OCI-LY3 (cell line): Measurements from ENCODE around the gene TAS1R2.

Experiments used
- H2AFZ ChIP-seq: fragments of 200-600, 300-600 bp; shearing (Covaris generic); 2 replicates; pipeline ENCODE4 v1.6.0; 2014; ENCODE audit warnings: antibody characterized with exemption, low read depth, low read length
- H3K27ac ChIP-seq: fragments of 200-600, 300-600 bp; sonication (generic); 2 replicates; pipeline ENCODE4 v1.5.1; 2014; ENCODE audit warnings: mild to moderate bottlenecking, low read length, moderate library complexity, mixed read lengths
- H3K27me3 ChIP-seq: fragments of 200-600, 300-600 bp; sonication (generic); 2 replicates; pipeline ENCODE4 v1.6.1; 2014; ENCODE audit warnings: low read depth, low read length, mixed read lengths
- H3K36me3 ChIP-seq: fragments of 200-600, 300-600 bp; sonication (generic); replicated peaks from 2 replicates; pipeline ENCODE3; 2014; ENCODE audit warnings: low read depth, low read length, mixed read lengths
- H3K4me1 ChIP-seq: fragments of 300-600, 200-600 bp; sonication (generic); 2 replicates; pipeline ENCODE4 v1.6.1; 2014; ENCODE audit warnings: low read length, mixed read lengths
- H3K4me2 ChIP-seq: fragments of 200-600, 300-600 bp; sonication (generic); 2 replicates; pipeline ENCODE4 v1.6.1; 2014; ENCODE audit warnings: low read length, mixed read lengths
- H3K4me3 ChIP-seq: fragments of 300-600, 200-600 bp; sonication (generic); 2 replicates; pipeline ENCODE4 v1.5.1; 2014; ENCODE audit warnings: antibody characterized with exemption, mild to moderate bottlenecking, low read length, moderate library complexity
- H3K79me2 ChIP-seq: fragments of 300-600, 200-600 bp; shearing (Covaris generic); 2 replicates; pipeline ENCODE4 v1.6.1; 2014; ENCODE audit warnings: mild to moderate bottlenecking, low read length, mixed read lengths
- H3K9ac ChIP-seq: fragments of 300-600, 200-600 bp; shearing (Covaris generic); 2 replicates; pipeline ENCODE4 v1.6.0; 2014; ENCODE audit warnings: mild to moderate bottlenecking, low read length, moderate library complexity
- H3K9me3 ChIP-seq: fragments of 200-600, 300-600 bp; shearing (Covaris generic); 2 replicates; pipeline ENCODE4 v1.6.1; 2014; ENCODE audit warnings: low read length, mixed read lengths; ENCODE audit not compliant: insufficient read depth
- H4K20me1 ChIP-seq: fragments of 200-600, 300-600 bp; sonication (generic); 2 replicates; pipeline ENCODE4 v1.6.1; 2016; ENCODE audit warnings: low read length, mixed read lengths; ENCODE audit not compliant: insufficient read depth
- EZH2phosphoT487 ChIP-seq: fragments of 200-600 bp; shearing (Covaris generic); IDR thresholded peaks from 2 replicates; pipeline ENCODE4 v1.6.1; 2018; ENCODE audit warnings: antibody characterized with exemption, mixed run types, low read depth
- TF ChIP-seq, protein P1 (sequence below): fragments of 200-600, 300-600 bp; sonication (generic); IDR thresholded peaks from 2 replicates; pipeline ENCODE4 v1.5.1; 2014; ENCODE audit warnings: antibody characterized with exemption, low read length, low read depth

The TAS1R2 gene

DNA sequence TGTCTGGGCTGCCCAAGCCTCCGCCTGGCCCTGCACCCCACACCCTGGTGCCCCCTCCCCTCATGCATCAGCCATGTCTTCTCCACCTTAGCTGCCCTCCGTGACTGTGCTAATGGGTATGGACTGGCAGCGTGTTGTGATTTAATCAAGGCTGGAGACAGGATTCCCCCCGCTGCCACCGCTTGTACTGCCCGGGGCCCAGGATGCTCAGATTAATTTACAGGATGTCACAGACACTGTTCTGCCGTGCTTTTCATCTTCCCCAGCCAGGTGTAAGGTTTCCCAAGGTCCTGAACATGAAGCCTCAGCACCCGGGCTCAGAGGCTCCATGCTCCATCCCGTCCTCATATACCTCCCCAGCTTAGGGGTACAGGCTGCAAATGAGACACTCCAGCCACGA is 66.3 kb downstream of the TAS1R2 start:
- TF ChIP-seq, protein P1, sequence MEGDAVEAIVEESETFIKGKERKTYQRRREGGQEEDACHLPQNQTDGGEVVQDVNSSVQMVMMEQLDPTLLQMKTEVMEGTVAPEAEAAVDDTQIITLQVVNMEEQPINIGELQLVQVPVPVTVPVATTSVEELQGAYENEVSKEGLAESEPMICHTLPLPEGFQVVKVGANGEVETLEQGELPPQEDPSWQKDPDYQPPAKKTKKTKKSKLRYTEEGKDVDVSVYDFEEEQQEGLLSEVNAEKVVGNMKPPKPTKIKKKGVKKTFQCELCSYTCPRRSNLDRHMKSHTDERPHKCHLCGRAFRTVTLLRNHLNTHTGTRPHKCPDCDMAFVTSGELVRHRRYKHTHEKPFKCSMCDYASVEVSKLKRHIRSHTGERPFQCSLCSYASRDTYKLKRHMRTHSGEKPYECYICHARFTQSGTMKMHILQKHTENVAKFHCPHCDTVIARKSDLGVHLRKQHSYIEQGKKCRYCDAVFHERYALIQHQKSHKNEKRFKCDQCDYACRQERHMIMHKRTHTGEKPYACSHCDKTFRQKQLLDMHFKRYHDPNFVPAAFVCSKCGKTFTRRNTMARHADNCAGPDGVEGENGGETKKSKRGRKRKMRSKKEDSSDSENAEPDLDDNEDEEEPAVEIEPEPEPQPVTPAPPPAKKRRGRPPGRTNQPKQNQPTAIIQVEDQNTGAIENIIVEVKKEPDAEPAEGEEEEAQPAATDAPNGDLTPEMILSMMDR, result no peak
- TF ChIP-seq EZH2phosphoT487, result no peak
- Histone ChIP-seq H3K4me2 (no peak overlapping the region), H3K36me3 (no peaks in the 10 kb centered on the region), H3K4me1 (no peaks in the 10 kb centered on the region), H3K79me2 (no peaks in the 10 kb centered on the region), H2AFZ (no peak overlapping the region), H3K4me3 (no peak overlapping the region), H4K20me1 (no peaks in the 10 kb centered on the region), H3K9ac (no peak overlapping the region), H3K27ac (no peak overlapping the region), H3K9me3 (no peaks in the 10 kb centered on the region), H3K27me3 (no peaks in the 10 kb centered on the region)

DNA sequence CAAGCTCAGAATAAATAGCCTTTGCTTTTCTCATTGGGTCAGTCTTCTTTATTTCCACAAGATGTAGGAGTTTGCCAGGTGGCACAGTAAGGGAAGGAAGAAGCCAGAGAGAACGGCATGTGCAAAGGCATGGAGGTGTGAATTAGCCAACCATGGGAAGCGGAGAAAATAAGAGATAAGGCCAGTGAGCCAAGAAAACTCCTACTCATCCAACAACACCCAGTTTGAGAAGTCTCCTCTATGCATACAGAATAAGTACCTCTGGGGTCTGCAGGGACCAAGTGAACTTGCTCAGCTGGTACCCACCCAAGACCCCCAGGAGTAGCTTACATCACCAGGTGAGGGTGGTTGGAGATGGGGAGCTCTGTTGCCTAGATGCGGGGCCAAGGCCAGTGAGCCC is 66.7 kb downstream of the TAS1R2 start:
- Histone ChIP-seq H4K20me1 (no peaks in the 10 kb centered on the region), H3K36me3 (no peaks in the 10 kb centered on the region), H3K4me1 (no peaks in the 10 kb centered on the region), H3K9me3 (no peaks in the 10 kb centered on the region), H3K27ac (no peak overlapping the region), H3K4me3 (no peak overlapping the region), H3K9ac (no peak overlapping the region), H3K4me2 (no peak overlapping the region), H2AFZ (no peak overlapping the region), H3K79me2 (no peaks in the 10 kb centered on the region), H3K27me3 (no peaks in the 10 kb centered on the region)
- TF ChIP-seq EZH2phosphoT487, result no peak
- TF ChIP-seq, protein P1, result no peak
